Heart left ventricle (tissue), 13 donors: ENCODE measurements around the gene TMEM128.

Experiments
- CTCF ChIP-seq, 12 donors: fragments of 200-600 bp; sonication (generic) in 4 of 12; IDR thresholded peaks; one replicate each; pipeline versions ENCODE4 v1.5.0 to v1.8.0; 2018 to 2022; ENCODE audit warnings: antibody characterized with exemption in 12 of 12, mild to moderate bottlenecking in 5 of 12
- POLR2A ChIP-seq, 2 donors: fragments of 450-650 bp; IDR thresholded peaks; one replicate each; pipeline ENCODE4 v1.6.1; 2017; ENCODE audit warnings: antibody characterized with exemption in 2 of 2, mild to moderate bottlenecking in 2 of 2, moderate library complexity in 2 of 2
- donor health status: ischemic (EF 13 %, LVEDD 7.1; RV severe dilation, severe dysfunction).
- donor health status: DM: no; HTN: yes; CAD: no.
- donor health status: DM: no; HTN: no; CAD: no.
- donor health status: ischemic (EF 25% LVEDD 6.9; RV normal size, moderate dysfunction).
- donor health status: ischemic (EF 25% LVEDD 5.7; RV mildly dilated, moderate dysfunction).
- donor health status: ischemic (EF 35%, LVEDD 5.7; RV mildly dilated, moderate dysfunction).
- donor health status: nonischemic (EF 11% LVEDD 7.7; RV severe dilation, severe dysfunction).
- donor health status: DM: yes; HTN: yes; CAD: no.
- donor health status: PGD.
- donor health status: ischemic (EF 29% LVEDD 5.4; RV normal size, mild dysfunction).
- donor health status: nonischemic (EF 23%, LVEDD 6.1; RV moderate dilation, normal function).

- TF ChIP-seq CTCF (IDR thresholded peaks at IDR 0.05) (no peak), POLR2A (IDR thresholded peaks at IDR 0.05) (no peak)
Measured at GRCh38 chr4:4248885-4249203, 821 bp upstream of the TMEM128 start.
